PFSK-1 (cell line): ENCODE results near the gene GP2. TPM values are rescaled to one million over a fixed set of nuclear protein-coding genes. Genes with fewer than 3 reads are reported as not detected.

ENCODE experiments used
- FOXP2 ChIP-seq: optimal IDR thresholded peaks from 2 replicates; pipeline ENCODE3; 2011; ENCODE audit warnings: borderline replicate concordance, control low read depth, inconsistent platforms; ENCODE audit not compliant: insufficient read depth; ENCODE audit errors: extremely low read length, extremely low read depth
- POLR2AphosphoS5 ChIP-seq: IDR thresholded peaks from 2 replicates; pipeline ENCODE4 v1.6.1; 2012; ENCODE audit warnings: low read depth, mild to moderate bottlenecking, control low read depth, low read length, moderate library complexity
- SIN3A ChIP-seq: IDR thresholded peaks from 2 replicates; pipeline ENCODE4 v1.6.1; 2012; ENCODE audit warnings: mild to moderate bottlenecking, low read length, moderate library complexity, borderline replicate concordance; ENCODE audit not compliant: insufficient read depth
- TAF1 ChIP-seq: IDR thresholded peaks from 2 replicates; pipeline ENCODE4 v1.6.1; 2012; ENCODE audit warnings: low read length, control low read depth, borderline replicate concordance; ENCODE audit not compliant: insufficient read depth
- polyA plus RNA-seq: library from polyadenylated mRNA; unstranded; fragments of >200 nt; gene quantifications from one replicate; pipeline ENCODE4 v1.2.1, GENCODE V29; 2012; ENCODE audit warnings: low read depth, missing spikeins; ENCODE audit not compliant: insufficient read length
- TF ChIP-seq, protein P1 (sequence below), 2 experiments: IDR thresholded peaks; 2 replicates each; pipeline versions ENCODE4 v1.6.1 to v1.8.0; 2011 to 2012; ENCODE audit warnings: low read depth in 2 of 2, low read length in 2 of 2, control low read depth in 1 of 2, inconsistent platforms in 1 of 2, mild to moderate bottlenecking in 1 of 2, moderate library complexity in 1 of 2; ENCODE audit not compliant: insufficient read depth in 1 of 2

GP2 gene
- not detected for polyA plus RNA-seq

DNA sequence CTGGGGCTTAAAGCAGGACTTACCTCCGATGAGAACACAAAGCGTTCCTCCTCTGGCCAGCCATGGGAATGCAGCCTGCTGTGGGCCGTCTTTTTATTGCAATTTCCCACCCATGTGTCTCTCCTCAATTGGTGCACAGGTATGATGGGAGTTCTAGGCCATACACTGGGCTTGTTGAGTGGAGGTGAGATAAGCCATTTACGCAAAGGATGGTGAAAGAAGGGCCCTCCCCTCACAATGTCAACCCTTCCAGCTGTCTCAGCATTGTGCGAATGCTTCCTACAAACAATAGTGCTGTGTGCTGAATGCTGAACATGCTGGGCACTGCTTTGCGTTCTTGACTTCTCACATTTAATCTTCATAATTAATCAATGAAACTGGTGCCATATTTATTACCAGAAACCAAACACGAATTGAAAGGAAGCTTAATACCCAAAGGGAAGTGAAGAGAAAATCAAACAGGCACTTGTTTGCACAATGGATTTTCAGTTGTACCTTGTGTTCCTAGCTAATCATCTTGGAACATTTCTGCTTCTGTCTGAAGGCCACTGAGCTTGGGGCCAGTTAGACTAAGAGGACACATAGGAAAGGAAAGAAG lies at the start of gene GP2:
Gene GP2, minus strand, starts transcription at position 70 of the 598 bp plus-strand sequence. CDS start 1,082 bp downstream, outside the sequence.
- no peak for TF ChIP-seq POLR2AphosphoS5
- TF ChIP-seq, protein P1, sequence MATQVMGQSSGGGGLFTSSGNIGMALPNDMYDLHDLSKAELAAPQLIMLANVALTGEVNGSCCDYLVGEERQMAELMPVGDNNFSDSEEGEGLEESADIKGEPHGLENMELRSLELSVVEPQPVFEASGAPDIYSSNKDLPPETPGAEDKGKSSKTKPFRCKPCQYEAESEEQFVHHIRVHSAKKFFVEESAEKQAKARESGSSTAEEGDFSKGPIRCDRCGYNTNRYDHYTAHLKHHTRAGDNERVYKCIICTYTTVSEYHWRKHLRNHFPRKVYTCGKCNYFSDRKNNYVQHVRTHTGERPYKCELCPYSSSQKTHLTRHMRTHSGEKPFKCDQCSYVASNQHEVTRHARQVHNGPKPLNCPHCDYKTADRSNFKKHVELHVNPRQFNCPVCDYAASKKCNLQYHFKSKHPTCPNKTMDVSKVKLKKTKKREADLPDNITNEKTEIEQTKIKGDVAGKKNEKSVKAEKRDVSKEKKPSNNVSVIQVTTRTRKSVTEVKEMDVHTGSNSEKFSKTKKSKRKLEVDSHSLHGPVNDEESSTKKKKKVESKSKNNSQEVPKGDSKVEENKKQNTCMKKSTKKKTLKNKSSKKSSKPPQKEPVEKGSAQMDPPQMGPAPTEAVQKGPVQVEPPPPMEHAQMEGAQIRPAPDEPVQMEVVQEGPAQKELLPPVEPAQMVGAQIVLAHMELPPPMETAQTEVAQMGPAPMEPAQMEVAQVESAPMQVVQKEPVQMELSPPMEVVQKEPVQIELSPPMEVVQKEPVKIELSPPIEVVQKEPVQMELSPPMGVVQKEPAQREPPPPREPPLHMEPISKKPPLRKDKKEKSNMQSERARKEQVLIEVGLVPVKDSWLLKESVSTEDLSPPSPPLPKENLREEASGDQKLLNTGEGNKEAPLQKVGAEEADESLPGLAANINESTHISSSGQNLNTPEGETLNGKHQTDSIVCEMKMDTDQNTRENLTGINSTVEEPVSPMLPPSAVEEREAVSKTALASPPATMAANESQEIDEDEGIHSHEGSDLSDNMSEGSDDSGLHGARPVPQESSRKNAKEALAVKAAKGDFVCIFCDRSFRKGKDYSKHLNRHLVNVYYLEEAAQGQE (IDR thresholded peaks at IDR 0.05; ENCODE audit: insufficient read depth in 1 of 2, low read depth in 2 of 2, low read length in 2 of 2), result no peak
- no peak for TF ChIP-seq FOXP2
- TF ChIP-seq SIN3A, result no peak
- TF ChIP-seq TAF1, result no peak

DNA sequence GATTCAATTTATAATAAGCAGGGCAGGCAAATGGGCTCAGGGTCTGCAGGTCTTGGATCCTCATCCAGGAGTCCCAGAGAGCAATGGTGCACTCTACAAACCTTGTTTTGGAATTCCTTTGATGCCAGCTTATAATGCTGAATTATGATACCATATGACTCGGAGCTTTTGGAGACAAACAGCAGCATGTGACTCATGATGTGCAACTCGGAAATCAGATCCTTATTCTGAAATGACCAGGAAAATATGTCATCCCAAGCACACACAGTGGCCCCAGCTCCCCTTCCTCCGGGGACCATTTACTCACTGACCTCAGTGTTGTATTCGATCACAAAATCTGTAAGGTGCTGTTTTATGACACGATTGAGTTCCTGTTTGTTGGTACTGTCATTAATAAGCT lies 45.4 kb upstream of the GP2 start:
- TF ChIP-seq FOXP2, result no peak
- TF ChIP-seq SIN3A, result no peak
- TF ChIP-seq, protein P1 (IDR thresholded peaks at IDR 0.05; ENCODE audit: insufficient read depth in 1 of 2, low read depth in 2 of 2, low read length in 2 of 2), result no peak
- no peak for TF ChIP-seq TAF1
- TF ChIP-seq POLR2AphosphoS5, result no peak

DNA sequence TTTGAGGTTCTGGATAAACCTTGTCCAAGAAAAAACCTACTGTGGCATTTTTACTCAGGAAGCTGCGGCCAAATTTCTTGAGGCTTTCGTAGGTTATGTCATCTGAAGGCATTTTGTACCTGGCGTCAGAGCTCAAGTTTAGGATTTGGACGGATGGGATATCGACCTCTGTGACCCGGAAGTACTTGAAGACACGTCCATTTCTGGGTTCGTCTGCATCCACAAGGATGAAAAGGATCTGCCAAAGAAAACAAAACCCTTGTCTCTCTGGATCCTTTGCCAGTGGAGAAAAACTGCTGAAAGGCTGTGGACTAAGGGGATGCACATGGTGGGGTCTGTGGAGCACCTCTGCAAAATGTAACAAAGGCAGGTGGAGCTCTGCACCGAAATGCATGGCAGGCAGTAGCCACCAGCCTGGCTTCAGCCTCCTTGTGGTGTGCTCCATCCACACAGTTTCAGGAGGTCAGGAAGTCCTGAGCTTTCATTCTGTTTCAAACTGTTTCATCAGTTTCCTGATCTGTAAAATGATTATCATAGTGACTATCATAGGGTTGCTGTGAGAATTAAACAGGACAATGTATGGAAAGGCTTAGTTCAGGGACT lies 42.2 kb upstream of the GP2 start:
- TF ChIP-seq FOXP2 (no peak), TAF1 (no peak), POLR2AphosphoS5 (no peak), SIN3A (no peak)
- TF ChIP-seq, protein P1 (IDR thresholded peaks at IDR 0.05; ENCODE audit: insufficient read depth in 1 of 2, low read depth in 2 of 2, low read length in 2 of 2), result no peak

GRCh38 chr16:20364051-20364450 lies 36.7 kb upstream of the GP2 start:
- TF ChIP-seq FOXP2 (no peak), POLR2AphosphoS5 (no peak), TAF1 (no peak), SIN3A (no peak)

DNA sequence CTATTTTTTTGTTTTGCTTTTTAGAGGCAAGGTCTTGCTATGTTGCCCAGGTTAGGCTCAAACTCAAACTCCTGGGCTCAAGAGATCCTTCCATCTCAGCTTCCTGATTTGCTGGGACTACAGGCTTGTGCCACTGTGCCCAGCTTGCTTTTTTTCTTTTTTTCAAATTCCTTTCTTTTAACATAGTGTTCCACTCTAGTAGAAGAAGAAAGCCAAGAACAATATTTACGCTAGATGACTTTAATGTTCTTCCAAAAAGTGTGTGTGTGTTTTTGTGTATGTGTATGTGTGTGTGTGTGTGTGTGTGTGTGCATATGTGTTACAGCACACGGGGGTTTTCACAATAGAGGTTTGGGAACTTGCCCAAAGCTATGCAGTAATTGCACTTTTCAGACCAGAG lies 35.9 kb upstream of the GP2 start:
- TF ChIP-seq POLR2AphosphoS5 (no peak), SIN3A (no peak), FOXP2 (no peak), TAF1 (no peak)
- TF ChIP-seq, protein P1 (IDR thresholded peaks at IDR 0.05; ENCODE audit: insufficient read depth in 1 of 2, low read depth in 2 of 2, low read length in 2 of 2), result no peak
